ENCODE data around the gene TSSK6.

TSSK6 gene

DNA sequence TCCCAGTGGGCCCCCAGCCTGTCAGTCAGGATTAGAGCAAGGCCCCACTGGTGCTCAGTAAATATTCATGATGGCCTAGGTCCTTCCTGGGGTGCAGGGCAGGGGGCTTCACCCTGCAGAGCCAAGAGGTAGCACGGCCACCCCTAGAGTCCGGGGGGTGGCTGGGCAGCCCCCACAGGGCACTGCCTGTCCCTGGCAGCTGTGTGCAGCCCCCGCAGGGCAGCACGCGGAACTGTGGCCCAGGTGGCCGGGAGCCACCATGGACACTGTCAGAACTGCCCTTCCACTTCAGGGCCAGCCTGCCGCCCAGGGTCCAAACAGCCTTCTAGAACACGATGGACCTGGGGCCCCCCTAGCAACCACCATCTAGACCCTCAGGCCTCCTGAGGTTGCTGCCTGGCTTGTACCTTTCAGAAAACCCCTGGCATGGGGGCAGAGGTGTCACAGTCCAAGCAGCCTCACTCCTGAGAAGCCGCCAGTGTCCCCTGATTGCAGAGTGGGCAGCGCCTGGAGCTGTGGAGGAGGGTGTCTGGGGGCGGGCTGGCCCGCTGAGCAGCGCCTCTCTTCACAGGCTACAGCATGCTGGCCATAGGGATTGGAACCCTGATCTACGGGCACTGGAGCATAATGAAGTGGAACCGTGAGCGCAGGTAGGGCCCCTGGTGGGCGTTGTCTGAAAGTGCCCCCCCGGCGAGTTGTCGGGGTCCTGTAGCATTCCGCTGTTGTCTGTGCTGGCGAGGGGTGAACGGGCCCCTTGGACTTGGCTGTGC is 10.4 kb upstream of the TSSK6 start:
- TF ChIP-seq, protein P1, sequence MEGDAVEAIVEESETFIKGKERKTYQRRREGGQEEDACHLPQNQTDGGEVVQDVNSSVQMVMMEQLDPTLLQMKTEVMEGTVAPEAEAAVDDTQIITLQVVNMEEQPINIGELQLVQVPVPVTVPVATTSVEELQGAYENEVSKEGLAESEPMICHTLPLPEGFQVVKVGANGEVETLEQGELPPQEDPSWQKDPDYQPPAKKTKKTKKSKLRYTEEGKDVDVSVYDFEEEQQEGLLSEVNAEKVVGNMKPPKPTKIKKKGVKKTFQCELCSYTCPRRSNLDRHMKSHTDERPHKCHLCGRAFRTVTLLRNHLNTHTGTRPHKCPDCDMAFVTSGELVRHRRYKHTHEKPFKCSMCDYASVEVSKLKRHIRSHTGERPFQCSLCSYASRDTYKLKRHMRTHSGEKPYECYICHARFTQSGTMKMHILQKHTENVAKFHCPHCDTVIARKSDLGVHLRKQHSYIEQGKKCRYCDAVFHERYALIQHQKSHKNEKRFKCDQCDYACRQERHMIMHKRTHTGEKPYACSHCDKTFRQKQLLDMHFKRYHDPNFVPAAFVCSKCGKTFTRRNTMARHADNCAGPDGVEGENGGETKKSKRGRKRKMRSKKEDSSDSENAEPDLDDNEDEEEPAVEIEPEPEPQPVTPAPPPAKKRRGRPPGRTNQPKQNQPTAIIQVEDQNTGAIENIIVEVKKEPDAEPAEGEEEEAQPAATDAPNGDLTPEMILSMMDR (conservative IDR thresholded peaks at IDR 0.05; ENCODE audit: low read depth, low read length) = peak; percentile 7
- DNase-seq (ENCODE audit: low read depth) = no peak
- no peak overlapping the region for H3K4me3 ChIP-seq (ENCODE audit: low read length)

DNA sequence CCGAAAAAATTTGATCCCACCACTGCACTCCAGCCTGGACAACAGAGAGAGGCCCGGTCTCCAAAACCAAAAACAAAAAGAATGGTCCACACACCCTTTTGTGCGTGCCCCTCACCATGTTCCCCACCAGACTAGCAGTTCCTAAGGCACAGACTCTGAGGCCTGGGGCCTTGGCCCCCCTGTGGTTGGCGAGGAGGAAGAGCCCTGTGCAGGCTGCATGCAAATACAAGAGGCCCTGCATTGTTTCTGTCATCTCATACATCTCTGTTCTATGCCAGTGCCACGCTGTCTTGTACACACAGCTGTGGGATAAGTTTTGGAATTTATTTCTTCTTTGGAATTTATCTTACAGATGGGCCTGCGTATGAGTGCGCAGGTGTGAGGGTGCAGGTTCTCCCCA is 8.7 kb upstream of the TSSK6 start:
- DNase-seq (ENCODE audit: low read depth) = no peak
- TF ChIP-seq, protein P1 (conservative IDR thresholded peaks at IDR 0.05; ENCODE audit: low read depth, low read length) = no peak
- H3K4me3 ChIP-seq (ENCODE audit: low read length) = no peak overlapping the region

DNA sequence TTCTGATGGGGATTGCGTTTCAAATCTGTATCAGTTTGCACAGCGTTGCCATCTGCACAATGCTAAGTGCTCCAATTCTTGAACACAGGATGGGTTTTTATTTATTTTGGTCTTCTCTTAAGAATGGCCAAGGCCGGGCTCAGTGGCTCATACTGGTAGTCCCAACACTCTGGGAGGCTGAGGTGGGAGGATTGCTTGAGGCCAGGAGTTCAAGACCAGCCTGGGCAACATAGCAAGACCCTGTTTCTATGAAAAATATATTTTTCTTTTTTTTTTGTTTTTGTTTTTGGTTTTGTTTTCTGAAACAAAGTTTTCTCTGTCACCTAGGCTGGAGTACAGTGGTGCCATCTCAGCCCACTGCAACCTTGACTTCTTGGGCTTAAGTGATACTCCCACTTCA is 7.8 kb upstream of the TSSK6 start:
- DNase-seq (ENCODE audit: low read depth) = no peak
- H3K4me3 ChIP-seq (ENCODE audit: low read length) = no peak overlapping the region
- TF ChIP-seq, protein P1 (conservative IDR thresholded peaks at IDR 0.05; ENCODE audit: low read depth, low read length) = no peak

DNA sequence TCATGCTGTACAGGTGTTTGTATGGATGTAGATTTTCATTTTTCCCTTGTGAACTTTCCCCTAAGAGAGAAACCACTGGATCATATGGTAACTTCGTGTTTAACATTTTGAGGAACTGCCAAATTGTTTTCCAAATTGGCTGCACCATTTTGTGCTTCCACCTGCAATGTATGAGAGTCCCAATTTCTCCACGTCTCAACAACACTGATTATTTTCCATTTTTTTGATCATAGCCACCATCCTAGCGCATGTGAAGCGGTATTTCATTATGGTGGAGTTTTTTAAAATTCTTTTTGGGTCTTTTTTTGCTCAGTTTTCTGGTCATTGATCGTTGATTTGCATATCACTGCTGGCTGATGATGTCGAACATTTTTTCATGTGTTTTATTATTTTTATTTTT is 5.6 kb upstream of the TSSK6 start:
- H3K4me3 ChIP-seq (ENCODE audit: low read length) = no peak overlapping the region
- TF ChIP-seq, protein P1 (conservative IDR thresholded peaks at IDR 0.05; ENCODE audit: low read depth, low read length) = no peak
- no peak for DNase-seq (ENCODE audit: low read depth)

DNA sequence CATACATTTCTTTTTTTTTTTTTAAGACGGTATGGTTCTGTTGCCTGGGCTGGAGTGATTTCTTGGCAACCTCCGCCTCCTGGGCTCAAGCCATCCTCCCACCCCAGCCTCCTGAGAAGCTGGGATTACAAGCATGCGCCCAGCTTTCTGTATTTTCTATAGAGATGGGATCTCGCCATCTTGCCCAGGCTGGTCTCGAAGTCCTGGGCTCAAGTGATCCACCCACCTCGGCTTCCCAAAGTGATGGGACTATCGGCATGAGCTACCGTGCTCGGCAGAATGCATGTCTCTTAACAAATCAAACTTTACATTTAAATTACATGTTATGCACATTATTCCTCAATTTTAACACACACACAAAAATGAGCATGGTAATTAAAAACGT is 1.9 kb upstream of the TSSK6 start:
- H3K4me3 ChIP-seq (ENCODE audit: low read length) = peak overlapping the region; percentile 77
- TF ChIP-seq, protein P1 (conservative IDR thresholded peaks at IDR 0.05; ENCODE audit: low read depth, low read length) = no peak
- no peak for DNase-seq (ENCODE audit: low read depth)

DNA sequence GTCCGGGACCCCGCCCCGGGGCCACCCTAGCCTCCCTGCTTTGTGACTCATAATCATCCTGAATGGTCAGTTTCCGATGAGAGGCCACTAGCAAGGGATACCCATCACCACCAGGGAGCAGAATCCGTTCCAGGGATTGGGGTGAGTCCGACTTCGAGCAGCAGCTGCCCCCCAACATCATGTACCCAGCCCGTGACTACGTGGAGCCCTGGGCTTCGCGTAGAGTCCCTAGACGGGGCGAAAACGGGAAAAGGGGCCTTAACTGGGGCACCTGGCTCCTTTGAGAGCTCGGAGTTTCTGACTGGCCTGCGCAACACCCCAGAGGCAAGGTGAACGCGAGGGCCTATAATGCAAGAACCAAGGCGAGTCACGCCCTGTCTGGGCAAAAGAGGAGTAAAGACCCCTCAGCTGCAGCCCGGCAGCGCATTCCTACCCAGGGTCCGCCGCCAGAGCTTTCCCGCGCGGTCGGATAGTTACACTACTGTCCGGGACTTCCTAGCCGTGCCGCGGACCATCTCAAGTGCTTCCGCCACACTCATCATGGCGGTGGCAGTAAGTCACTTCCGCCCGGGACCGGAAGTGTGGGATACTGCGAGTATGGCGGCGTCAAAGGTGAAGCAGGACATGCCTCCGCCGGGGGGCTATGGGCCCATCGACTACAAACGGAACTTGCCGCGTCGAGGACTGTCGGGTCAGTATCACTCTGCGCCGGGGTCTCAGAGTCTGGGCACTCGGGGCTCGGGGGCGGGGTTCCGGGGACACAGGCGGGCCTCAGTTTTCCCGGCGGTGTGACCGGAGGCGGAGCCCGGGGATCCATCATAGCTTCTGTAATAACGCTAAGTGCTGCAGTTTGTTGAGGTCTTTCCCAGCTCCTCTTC is 533 bp upstream of the TSSK6 start, which contains the start of gene NDUFA13:
NDUFA13 (plus strand) TSS at position 584 of the 878 bp plus-strand sequence; CDS start at position 598, 14 bp downstream.
- DNase-seq (ENCODE audit: low read depth) = peak; percentile 53
- H3K4me3 ChIP-seq (ENCODE audit: low read length) = peak within 1 kb of the TSS; percentile 77
- TF ChIP-seq, protein P1 (conservative IDR thresholded peaks at IDR 0.05; ENCODE audit: low read depth, low read length) = peak; percentile 26

Data from retinal pigment epithelial cell (primary cell).